HFF-Myc (cell line): ENCODE measurements around the gene PHF21A.

Experiments
- DNase-seq: peaks from one replicate; pipeline ENCODE4 v3.0.0-alpha.2; 2011; ENCODE audit warnings: low read depth; ENCODE audit errors: extremely low read depth
- H3K4me3 ChIP-seq: replicated peaks from 2 replicates; pipeline ENCODE4 v1.5.1; 2011; ENCODE audit warnings: low read depth, mild to moderate bottlenecking, control low read depth, low read length
- TF ChIP-seq, protein P1 (sequence below): IDR thresholded peaks from 2 replicates; pipeline ENCODE4 v1.5.1; 2012; ENCODE audit warnings: mild to moderate bottlenecking, low read depth, low read length, control low read depth; ENCODE audit errors: missing control alignments

PHF21A gene

DNA sequence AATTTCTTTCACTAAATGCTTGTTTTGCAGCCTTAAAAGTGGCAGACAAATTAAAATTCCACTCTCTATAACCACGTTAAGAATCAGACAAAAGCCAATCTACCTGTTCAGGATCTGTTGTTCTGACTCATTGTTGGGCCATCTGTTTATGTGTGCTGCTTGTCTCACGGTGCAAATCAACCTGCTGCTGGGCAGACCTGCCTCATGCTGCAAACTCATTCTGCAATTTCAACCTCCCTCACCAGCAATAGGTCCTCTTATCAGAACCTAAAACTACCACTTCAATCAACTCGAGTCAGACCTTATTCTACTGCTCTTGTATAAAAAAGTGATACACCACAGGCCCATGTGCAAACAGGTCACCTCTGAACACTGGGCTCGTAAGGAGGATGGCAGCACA, 123.7 kb downstream of the PHF21A start:
- no peak for DNase-seq
- TF ChIP-seq, protein P1, sequence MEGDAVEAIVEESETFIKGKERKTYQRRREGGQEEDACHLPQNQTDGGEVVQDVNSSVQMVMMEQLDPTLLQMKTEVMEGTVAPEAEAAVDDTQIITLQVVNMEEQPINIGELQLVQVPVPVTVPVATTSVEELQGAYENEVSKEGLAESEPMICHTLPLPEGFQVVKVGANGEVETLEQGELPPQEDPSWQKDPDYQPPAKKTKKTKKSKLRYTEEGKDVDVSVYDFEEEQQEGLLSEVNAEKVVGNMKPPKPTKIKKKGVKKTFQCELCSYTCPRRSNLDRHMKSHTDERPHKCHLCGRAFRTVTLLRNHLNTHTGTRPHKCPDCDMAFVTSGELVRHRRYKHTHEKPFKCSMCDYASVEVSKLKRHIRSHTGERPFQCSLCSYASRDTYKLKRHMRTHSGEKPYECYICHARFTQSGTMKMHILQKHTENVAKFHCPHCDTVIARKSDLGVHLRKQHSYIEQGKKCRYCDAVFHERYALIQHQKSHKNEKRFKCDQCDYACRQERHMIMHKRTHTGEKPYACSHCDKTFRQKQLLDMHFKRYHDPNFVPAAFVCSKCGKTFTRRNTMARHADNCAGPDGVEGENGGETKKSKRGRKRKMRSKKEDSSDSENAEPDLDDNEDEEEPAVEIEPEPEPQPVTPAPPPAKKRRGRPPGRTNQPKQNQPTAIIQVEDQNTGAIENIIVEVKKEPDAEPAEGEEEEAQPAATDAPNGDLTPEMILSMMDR: no peak
- H3K4me3 ChIP-seq: no peak overlapping the region

DNA sequence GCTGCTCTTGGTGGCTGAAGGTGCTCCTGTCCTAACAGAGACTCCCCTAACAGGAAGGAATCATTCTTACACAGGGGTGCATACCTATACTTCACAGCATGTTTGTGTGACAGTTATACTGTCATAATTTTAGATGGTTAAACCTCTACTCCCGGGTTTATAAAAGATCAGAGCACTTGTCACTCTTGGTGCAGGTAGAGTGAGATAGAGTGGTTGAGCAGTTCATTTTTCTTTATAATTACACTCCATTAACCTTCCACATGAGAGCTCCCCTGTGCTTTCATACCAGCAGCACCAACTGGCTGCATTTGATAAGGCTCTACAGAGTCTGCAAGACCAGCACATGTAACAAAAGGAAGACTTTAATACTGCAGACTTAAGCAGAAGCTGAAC, 125.9 kb downstream of the PHF21A start:
- DNase-seq: no peak
- no peak overlapping the region for H3K4me3 ChIP-seq
- TF ChIP-seq, protein P1: no peak

DNA sequence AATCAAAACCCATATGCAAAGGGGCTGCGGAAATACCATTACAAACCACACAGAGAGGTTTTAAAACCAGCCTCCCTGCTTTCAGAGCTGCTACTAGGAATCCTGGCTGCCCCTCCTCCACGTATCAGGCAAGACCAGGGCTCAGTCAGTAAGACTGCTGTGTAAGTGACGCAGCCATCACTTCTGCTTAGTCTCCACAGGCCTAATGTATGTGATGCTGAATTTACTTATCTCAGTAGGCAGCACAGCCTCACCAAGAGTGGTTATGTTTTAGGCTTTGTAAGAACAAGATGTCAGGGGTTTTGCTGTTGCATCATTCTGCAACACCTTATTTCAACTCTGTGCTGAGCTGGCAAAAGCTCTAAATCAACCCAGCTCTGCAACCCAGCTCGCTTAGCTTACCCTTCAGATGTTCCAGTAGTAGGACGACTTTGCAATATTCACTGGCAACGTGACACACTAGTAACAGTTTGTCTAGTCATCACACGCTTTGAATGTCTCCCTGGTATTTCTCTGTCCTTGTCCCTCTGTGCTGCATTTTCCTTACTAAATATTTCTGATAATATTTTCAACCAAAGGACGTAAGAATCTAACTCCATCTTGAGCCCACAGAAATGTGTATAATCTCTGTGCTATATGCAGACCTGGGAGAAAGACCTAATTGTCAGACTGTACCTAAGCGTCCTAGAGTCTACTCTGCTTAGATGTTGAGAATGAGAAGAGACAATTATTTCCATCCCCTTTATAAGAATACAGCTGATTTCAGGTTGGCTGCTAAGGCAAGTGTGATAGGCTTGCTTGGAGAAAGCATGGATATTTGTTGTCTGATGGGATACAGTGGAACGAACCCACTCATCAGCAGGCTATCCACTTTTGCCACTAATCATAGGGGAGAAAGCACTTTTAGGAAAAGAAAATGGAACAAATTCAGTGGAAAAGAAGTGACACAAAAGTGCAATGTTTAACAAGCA, 126.6 kb downstream of the PHF21A start:
- TF ChIP-seq, protein P1: no peak
- H3K4me3 ChIP-seq: no peak overlapping the region
- DNase-seq: no peak

GRCh38 chr11:45993531-45994001, 127.7 kb downstream of the PHF21A start:
- no peak for DNase-seq
- TF ChIP-seq, protein P1: no peak
- H3K4me3 ChIP-seq: no peak overlapping the region

DNA sequence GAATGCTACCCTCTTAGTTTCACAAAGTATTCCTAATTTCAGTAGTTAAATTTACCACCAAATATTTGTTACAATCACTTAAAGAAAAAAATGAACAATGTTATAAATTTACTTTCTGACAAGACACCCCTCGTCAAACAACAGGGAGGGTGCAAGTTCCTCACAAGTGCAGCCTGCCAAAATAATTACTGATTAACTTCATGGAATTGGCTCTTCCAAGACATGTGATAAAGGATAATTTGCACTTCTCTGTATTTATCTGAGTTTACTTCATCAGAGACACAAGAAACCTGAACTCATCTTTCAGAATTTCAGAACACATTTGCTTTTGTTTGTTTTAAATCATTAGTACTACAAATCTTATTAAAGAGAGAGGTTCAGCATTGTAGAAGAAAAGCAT, 132.3 kb downstream of the PHF21A start:
- TF ChIP-seq, protein P1: no peak

DNA sequence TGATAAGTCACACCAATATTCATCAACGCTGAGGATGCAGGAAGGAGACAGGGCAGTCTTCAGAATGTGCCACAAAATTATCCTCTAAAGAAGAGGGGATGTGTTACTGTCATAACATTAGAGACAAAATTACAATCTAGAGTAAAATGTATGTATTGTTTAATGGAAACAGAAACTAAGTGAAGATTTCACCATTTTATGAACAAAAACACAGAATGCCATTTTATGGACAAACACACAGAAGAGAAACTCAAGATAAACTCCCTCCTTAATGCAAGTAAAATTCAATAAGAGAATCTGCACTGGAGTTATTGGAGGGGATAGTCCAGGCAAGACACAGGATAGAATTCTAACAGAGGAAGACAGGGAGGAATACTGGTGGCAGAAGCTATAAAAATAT, 136.0 kb downstream of the PHF21A start:
- no peak for DNase-seq
- TF ChIP-seq, protein P1: no peak

More for the DNA sequence above, 132.3 kb downstream of the PHF21A start:
- DNase-seq: no peak
- no peak overlapping the region for H3K4me3 ChIP-seq

GRCh38 chr11:45984192-45984591, 137.1 kb downstream of the PHF21A start:
- TF ChIP-seq, protein P1: no peak
- no peak overlapping the region for H3K4me3 ChIP-seq
- no peak for DNase-seq

More for the DNA sequence above, 136.0 kb downstream of the PHF21A start:
- no peak overlapping the region for H3K4me3 ChIP-seq
